Panc1 (cell line): ENCODE measurements around the gene GRIN2B. TPM values are rescaled to one million over a fixed set of nuclear protein-coding genes. Genes with fewer than 3 reads are reported as not detected.
A peak's percentile ranks its signal among the peaks of the same experiment; 100 is the strongest.

ENCODE experiments used
- ATAC-seq: fragments of 200-7000 bp; cut with Tn5 transposase; 2 replicates; pipeline ENCODE4 v1.9.1; 2020; ENCODE audit warnings: mild to moderate bottlenecking, moderate library complexity
- BruUV-seq: library from RNA; stranded (reverse); fragments of 400-500 nt; replicated peaks from 2 replicates; lab custom pipeline; 2021; lab: Mats Ljungman, UMichigan
- CTCF ChIA-PET: fragments of 300-600 bp; sonication (Branson Sonifier 250); formaldehyde crosslinking; loops from one replicate; lab custom pipeline; 2022; ENCODE audit warnings: antibody characterized with exemption; lab: Charles Lee
- POLR2A ChIA-PET: fragments of 300-600 bp; sonication (Branson Sonifier 250); formaldehyde crosslinking; loops from one replicate; lab custom pipeline; 2022; ENCODE audit warnings: antibody characterized with exemption; lab: Charles Lee
- DNase-seq: peaks from one replicate; pipeline ENCODE4 v3.0.0-alpha.2; 2010; ENCODE audit warnings: low read depth, low spot score
- H3K27ac ChIP-seq: 2 replicates; pipeline ENCODE4 v1.5.1; 2011; ENCODE audit warnings: mild to moderate bottlenecking, low read length, inconsistent platforms
- H3K27me3 ChIP-seq: fragments of 200-500 bp; sonication (Bioruptor generic); 2 replicates; pipeline ENCODE4 v1.6.0; 2014; ENCODE audit warnings: low read length, inconsistent platforms; ENCODE audit not compliant: control insufficient read depth, insufficient read depth
- H3K36me3 ChIP-seq: fragments of 200-500 bp; sonication (Bioruptor generic); 2 replicates; pipeline ENCODE4 v1.5.1; 2014; ENCODE audit warnings: inconsistent platforms, mild to moderate bottlenecking, low read length, moderate library complexity; ENCODE audit not compliant: control insufficient read depth, insufficient read depth
- H3K4me1 ChIP-seq: 2 replicates; pipeline ENCODE4 v1.5.1; 2011; ENCODE audit warnings: inconsistent platforms, mild to moderate bottlenecking, low read length, moderate library complexity; ENCODE audit not compliant: control insufficient read depth, insufficient read depth
- H3K4me3 ChIP-seq, 2 experiments: 2 replicates each; pipeline ENCODE4 v1.5.1; 2011 to 2012; ENCODE audit warnings: low read depth in 2 of 2, low read length in 2 of 2, mild to moderate bottlenecking in 2 of 2, inconsistent platforms in 1 of 2, moderate library complexity in 1 of 2
- H3K9me3 ChIP-seq: fragments of 200-500 bp; sonication (Bioruptor generic); 2 replicates; pipeline ENCODE4 v1.5.1; 2014; ENCODE audit warnings: low read depth, mild to moderate bottlenecking, inconsistent platforms, low read length, moderate library complexity; ENCODE audit not compliant: control insufficient read depth, insufficient read depth
- CTCF ChIP-seq: fragments of 450-650 bp; IDR thresholded peaks from 2 replicates; pipeline ENCODE4 v1.5.1; 2017; ENCODE audit warnings: mild to moderate bottlenecking
- POLR2AphosphoS5 ChIP-seq: IDR thresholded peaks from 2 replicates; pipeline ENCODE4 v1.6.1; 2012; ENCODE audit warnings: mild to moderate bottlenecking, low read depth, low read length, moderate library complexity
- REST ChIP-seq, 2 experiments: IDR thresholded peaks; 2 replicates each; pipeline ENCODE4 v1.6.1; 2011 to 2012; ENCODE audit warnings: low read depth in 2 of 2, control low read depth in 1 of 2, low read length in 1 of 2, mild to moderate bottlenecking in 1 of 2, moderate library complexity in 1 of 2; ENCODE audit not compliant: insufficient read depth in 1 of 2
- SIN3A ChIP-seq: IDR thresholded peaks from 2 replicates; pipeline ENCODE4 v1.6.1; 2012; ENCODE audit warnings: low read depth, mild to moderate bottlenecking, low read length, moderate library complexity, borderline replicate concordance; ENCODE audit not compliant: insufficient read depth
- TCF7L2 ChIP-seq: IDR thresholded peaks from 2 replicates; pipeline ENCODE4 v1.6.1; 2011; ENCODE audit warnings: mild to moderate bottlenecking, low read depth, low read length, inconsistent platforms
- in situ Hi-C: cut with HindIII; loops from 2 replicates; pipeline ENCODE4 v1.10.0; 2016; ENCODE audit warnings: low sequenced_read_pairs, low pct_unique_long_range_greater_than_20kb
- intact Hi-C: fragments of 100-400 bp; cut with micrococcal nuclease; formaldehyde crosslinking; loops from one replicate; pipeline ENCODE4 v1.10.0; 2022; ENCODE audit not compliant: unreplicated experiment
- total RNA-seq: library from RNA; stranded (reverse); gene quantifications from one replicate; pipeline ENCODE4 v1.2.1, GENCODE V29; 2021; ENCODE audit not compliant: unreplicated experiment

Gene GRIN2B
- total RNA-seq, 1 experiment from 2014 or later: not detected

- ChIA-PET CTCF (no interaction called here), POLR2A (no interaction called here)
- no TSS peak for BruUV-seq
- no peak overlapping the region for H3K4me3 ChIP-seq
- no peaks in the 10 kb centered on the region; the same call in none of the 2 replicates for H3K27me3 ChIP-seq
- TF ChIP-seq POLR2AphosphoS5 (no peak), TCF7L2 (no peak), SIN3A (no peak), CTCF (peak; percentile 60)
- H3K9me3 ChIP-seq: no peaks in the 10 kb centered on the region
- no peak overlapping the region for H3K27ac ChIP-seq
- DNase-seq (no peak), ATAC-seq (no peak)
- H3K4me1 ChIP-seq: no peaks in the 10 kb centered on the region
- intact Hi-C loops: no loop called here
- in situ Hi-C loops: no loop called here
- no peaks in the 10 kb centered on the region for H3K36me3 ChIP-seq
Observed at GRCh38 chr12:13962699-13963098, 18.7 kb downstream of the GRIN2B start.

GRCh38 chr12:13961971-13962370, 19.4 kb downstream of the GRIN2B start:
- ChIA-PET CTCF (no interaction called here), POLR2A (no interaction called here)
- BruUV-seq: no TSS peak
- no peaks in the 10 kb centered on the region for H3K4me1 ChIP-seq
- no peaks in the 10 kb centered on the region; the same call in none of the 2 replicates for H3K27me3 ChIP-seq
- in situ Hi-C loops: no loop called here
- ATAC-seq (no peak), DNase-seq (no peak)
- H3K4me3 ChIP-seq: no peak overlapping the region
- H3K9me3 ChIP-seq: no peaks in the 10 kb centered on the region
- intact Hi-C loops: no loop called here
- no peak overlapping the region for H3K27ac ChIP-seq
- H3K36me3 ChIP-seq: no peaks in the 10 kb centered on the region
- TF ChIP-seq POLR2AphosphoS5: no peak
- no peak for TF ChIP-seq REST (IDR thresholded peaks at IDR 0.05; ENCODE audit: insufficient read depth in 1 of 2, low read depth in 2 of 2, low read length in 1 of 2)

GRCh38 chr12:13959131-13959723, 22.2 kb downstream of the GRIN2B start:
- DNase-seq: no peak

More at GRCh38 chr12:13959131-13959723, 22.2 kb downstream of the GRIN2B start:
- Histone ChIP-seq H3K4me3 (no peak overlapping the region), H3K9me3 (no peaks in the 10 kb centered on the region), H3K27me3 (no peaks in the 10 kb centered on the region; the same call in 1 of the 2 replicates), H3K4me1 (no peaks in the 10 kb centered on the region), H3K36me3 (no peaks in the 10 kb centered on the region), H3K27ac (no peak overlapping the region)
- no peak for ATAC-seq
- intact Hi-C loops: no loop called here
- ChIA-PET CTCF (no interaction called here), POLR2A (no interaction called here)
- in situ Hi-C loops: no loop called here
- BruUV-seq: no TSS peak
- TF ChIP-seq SIN3A (no peak), CTCF (no peak), POLR2AphosphoS5 (no peak), TCF7L2 (no peak), REST (IDR thresholded peaks at IDR 0.05; ENCODE audit: insufficient read depth in 1 of 2, low read depth in 2 of 2, low read length in 1 of 2) (no peak)
